Measurements from ENCODE around the gene SUPT5H. TPM values are rescaled to one million over a fixed set of nuclear protein-coding genes. Genes with fewer than 3 reads are reported as not detected.

SUPT5H gene
- total and polyA plus RNA-seq, 2 of the 13 experiments (the other 11 are each of a cell fraction or from before 2014, with no cell fraction given), result 48.2 to 51.7 TPM

DNA sequence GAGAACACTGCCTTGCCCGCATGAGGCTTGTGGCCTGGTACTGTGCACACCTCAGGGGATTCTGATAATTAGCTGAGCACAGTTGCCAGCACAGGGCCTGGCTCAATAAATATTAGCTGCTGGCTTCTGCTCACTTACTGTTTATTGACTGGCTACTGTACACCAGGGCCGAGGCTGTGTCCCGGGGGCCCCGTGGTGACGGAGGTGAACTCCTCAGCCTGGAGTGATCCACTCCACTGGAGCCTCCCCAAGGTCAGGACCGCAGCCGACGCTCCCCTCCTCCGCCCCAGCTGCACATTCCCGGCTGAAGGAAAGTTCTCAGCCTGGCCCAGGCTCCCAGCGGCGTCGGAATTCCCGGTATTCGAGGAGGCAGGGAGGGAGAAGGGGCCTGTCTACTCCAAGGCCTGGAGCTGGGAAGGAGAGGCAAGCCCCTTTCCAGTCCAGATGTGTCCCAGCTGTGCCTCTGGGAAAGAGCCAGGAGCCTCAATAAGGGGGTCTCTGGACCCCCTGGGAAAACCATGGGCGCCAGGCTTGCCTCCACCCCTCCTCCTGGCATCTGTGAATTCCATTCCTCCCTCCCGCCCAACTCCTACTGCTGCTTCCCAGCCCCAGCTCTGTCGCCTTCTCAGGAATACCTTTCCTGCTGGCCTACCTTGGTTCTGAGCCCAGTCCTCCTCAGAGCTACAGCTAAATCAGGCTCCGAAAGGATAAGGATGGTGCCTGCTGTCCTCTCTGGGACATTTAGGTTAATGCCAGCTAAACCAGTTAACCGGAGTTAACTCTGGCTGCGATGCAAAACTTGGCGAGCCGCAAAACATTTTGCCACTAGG lies 16.9 kb upstream of the SUPT5H start (continued):
- TF ChIP-seq E2F2 (CRISPR knock-in tag; IDR thresholded peaks at IDR 0.05; ENCODE audit: borderline replicate concordance), result no peak
- TF ChIP-seq PTBP1 (IDR thresholded peaks at IDR 0.05; ENCODE audit: low read depth, low read length, poor library complexity, severe bottlenecking), result no peak
- TF ChIP-seq ZSCAN9 (CRISPR knock-in tag; IDR thresholded peaks at IDR 0.05; ENCODE audit: borderline replicate concordance), result peak; percentile 28; the same call in 1 of the 2 replicates
- no peak for TF ChIP-seq PAF1 (CRISPR knock-in tag; IDR thresholded peaks at IDR 0.05)
- TF ChIP-seq ZNF800 (CRISPR knock-in tag; IDR thresholded peaks at IDR 0.05), result no peak
- TF ChIP-seq, protein P1, sequence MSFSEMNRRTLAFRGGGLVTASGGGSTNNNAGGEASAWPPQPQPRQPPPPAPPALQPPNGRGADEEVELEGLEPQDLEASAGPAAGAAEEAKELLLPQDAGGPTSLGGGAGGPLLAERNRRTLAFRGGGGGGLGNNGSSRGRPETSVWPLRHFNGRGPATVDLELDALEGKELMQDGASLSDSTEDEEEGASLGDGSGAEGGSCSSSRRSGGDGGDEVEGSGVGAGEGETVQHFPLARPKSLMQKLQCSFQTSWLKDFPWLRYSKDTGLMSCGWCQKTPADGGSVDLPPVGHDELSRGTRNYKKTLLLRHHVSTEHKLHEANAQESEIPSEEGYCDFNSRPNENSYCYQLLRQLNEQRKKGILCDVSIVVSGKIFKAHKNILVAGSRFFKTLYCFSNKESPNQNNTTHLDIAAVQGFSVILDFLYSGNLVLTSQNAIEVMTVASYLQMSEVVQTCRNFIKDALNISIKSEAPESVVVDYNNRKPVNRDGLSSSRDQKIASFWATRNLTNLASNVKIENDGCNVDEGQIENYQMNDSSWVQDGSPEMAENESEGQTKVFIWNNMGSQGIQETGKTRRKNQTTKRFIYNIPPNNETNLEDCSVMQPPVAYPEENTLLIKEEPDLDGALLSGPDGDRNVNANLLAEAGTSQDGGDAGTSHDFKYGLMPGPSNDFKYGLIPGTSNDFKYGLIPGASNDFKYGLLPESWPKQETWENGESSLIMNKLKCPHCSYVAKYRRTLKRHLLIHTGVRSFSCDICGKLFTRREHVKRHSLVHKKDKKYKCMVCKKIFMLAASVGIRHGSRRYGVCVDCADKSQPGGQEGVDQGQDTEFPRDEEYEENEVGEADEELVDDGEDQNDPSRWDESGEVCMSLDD (CRISPR knock-in tag; IDR thresholded peaks at IDR 0.05; ENCODE audit: borderline replicate concordance), result no peak
- TF ChIP-seq, protein P2, sequence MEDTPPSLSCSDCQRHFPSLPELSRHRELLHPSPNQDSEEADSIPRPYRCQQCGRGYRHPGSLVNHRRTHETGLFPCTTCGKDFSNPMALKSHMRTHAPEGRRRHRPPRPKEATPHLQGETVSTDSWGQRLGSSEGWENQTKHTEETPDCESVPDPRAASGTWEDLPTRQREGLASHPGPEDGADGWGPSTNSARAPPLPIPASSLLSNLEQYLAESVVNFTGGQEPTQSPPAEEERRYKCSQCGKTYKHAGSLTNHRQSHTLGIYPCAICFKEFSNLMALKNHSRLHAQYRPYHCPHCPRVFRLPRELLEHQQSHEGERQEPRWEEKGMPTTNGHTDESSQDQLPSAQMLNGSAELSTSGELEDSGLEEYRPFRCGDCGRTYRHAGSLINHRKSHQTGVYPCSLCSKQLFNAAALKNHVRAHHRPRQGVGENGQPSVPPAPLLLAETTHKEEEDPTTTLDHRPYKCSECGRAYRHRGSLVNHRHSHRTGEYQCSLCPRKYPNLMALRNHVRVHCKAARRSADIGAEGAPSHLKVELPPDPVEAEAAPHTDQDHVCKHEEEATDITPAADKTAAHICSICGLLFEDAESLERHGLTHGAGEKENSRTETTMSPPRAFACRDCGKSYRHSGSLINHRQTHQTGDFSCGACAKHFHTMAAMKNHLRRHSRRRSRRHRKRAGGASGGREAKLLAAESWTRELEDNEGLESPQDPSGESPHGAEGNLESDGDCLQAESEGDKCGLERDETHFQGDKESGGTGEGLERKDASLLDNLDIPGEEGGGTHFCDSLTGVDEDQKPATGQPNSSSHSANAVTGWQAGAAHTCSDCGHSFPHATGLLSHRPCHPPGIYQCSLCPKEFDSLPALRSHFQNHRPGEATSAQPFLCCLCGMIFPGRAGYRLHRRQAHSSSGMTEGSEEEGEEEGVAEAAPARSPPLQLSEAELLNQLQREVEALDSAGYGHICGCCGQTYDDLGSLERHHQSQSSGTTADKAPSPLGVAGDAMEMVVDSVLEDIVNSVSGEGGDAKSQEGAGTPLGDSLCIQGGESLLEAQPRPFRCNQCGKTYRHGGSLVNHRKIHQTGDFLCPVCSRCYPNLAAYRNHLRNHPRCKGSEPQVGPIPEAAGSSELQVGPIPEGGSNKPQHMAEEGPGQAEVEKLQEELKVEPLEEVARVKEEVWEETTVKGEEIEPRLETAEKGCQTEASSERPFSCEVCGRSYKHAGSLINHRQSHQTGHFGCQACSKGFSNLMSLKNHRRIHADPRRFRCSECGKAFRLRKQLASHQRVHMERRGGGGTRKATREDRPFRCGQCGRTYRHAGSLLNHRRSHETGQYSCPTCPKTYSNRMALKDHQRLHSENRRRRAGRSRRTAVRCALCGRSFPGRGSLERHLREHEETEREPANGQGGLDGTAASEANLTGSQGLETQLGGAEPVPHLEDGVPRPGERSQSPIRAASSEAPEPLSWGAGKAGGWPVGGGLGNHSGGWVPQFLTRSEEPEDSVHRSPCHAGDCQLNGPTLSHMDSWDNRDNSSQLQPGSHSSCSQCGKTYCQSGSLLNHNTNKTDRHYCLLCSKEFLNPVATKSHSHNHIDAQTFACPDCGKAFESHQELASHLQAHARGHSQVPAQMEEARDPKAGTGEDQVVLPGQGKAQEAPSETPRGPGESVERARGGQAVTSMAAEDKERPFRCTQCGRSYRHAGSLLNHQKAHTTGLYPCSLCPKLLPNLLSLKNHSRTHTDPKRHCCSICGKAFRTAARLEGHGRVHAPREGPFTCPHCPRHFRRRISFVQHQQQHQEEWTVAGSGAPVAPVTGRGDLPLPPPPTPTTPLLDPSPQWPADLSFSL (CRISPR knock-in tag; IDR thresholded peaks at IDR 0.05), result no peak
- TF ChIP-seq PHB2 (IDR thresholded peaks at IDR 0.05; ENCODE audit: partially characterized antibody), result no peak
- no peak for TF ChIP-seq ZNF296 (CRISPR knock-in tag; conservative IDR thresholded peaks at IDR 0.05)
- TF ChIP-seq TMF1 (CRISPR knock-in tag; IDR thresholded peaks at IDR 0.05; ENCODE audit: low read depth), result no peak
- TF ChIP-seq EZH2 (conservative IDR thresholded peaks at IDR 0.05; ENCODE audit: low read depth, low read length), result no peak
- no peak for TF ChIP-seq ZNF766 (CRISPR knock-in tag; IDR thresholded peaks at IDR 0.05; ENCODE audit: borderline replicate concordance)
- TF ChIP-seq, protein P3, sequence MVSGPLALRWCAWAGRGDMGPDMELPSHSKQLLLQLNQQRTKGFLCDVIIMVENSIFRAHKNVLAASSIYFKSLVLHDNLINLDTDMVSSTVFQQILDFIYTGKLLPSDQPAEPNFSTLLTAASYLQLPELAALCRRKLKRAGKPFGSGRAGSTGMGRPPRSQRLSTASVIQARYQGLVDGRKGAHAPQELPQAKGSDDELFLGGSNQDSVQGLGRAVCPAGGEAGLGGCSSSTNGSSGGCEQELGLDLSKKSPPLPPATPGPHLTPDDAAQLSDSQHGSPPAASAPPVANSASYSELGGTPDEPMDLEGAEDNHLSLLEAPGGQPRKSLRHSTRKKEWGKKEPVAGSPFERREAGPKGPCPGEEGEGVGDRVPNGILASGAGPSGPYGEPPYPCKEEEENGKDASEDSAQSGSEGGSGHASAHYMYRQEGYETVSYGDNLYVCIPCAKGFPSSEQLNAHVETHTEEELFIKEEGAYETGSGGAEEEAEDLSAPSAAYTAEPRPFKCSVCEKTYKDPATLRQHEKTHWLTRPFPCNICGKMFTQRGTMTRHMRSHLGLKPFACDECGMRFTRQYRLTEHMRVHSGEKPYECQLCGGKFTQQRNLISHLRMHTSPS (CRISPR knock-in tag; IDR thresholded peaks at IDR 0.05; ENCODE audit: low read depth), result no peak
- no peak for TF ChIP-seq KLF12 (CRISPR knock-in tag; IDR thresholded peaks at IDR 0.05; ENCODE audit: borderline replicate concordance)
